WTC11 (cell line): ENCODE results near the gene MPHOSPH10. TPM values are rescaled to one million over a fixed set of nuclear protein-coding genes. Genes with fewer than 3 reads are reported as not detected.

Source experiments
- ATAC-seq: fragments of 200-7000 bp; cut with Tn5 transposase; 2 replicates; pipeline ENCODE4 v1.10.0; 2021; ENCODE audit warnings: mild to moderate bottlenecking, moderate library complexity
- CTCF ChIA-PET: fragments of 300-600 bp; sonication (Branson Sonifier 250); formaldehyde crosslinking; loops from one replicate; lab custom pipeline; 2021; ENCODE audit warnings: antibody characterized with exemption; lab: Charles Lee
- POLR2A ChIA-PET: fragments of 350-600 bp; sonication (Branson Sonifier 250); formaldehyde crosslinking; loops from one replicate; lab custom pipeline; 2021; ENCODE audit warnings: antibody characterized with exemption; lab: Charles Lee
- DNase-seq: peaks from one replicate; pipeline ENCODE4 v3.0.0; 2021; ENCODE audit warnings: low spot score
- H3K27ac Mint-ChIP-seq: 2 replicates; pipeline ENCODE4 v1.8.0; 2021; ENCODE audit warnings: mixed read lengths
- H3K27me3 Mint-ChIP-seq: 2 replicates; pipeline ENCODE4 v1.8.0; 2021; ENCODE audit warnings: low read depth, mild to moderate bottlenecking, moderate library complexity, mixed read lengths
- H3K36me3 Mint-ChIP-seq: 2 replicates; pipeline ENCODE4 v1.8.0; 2021; ENCODE audit warnings: mixed read lengths
- H3K4me1 Mint-ChIP-seq: 2 replicates; pipeline ENCODE4 v1.8.0; 2022; ENCODE audit warnings: mixed read lengths
- H3K4me3 Mint-ChIP-seq: 2 replicates; pipeline ENCODE4 v1.8.0; 2021; ENCODE audit warnings: mild to moderate bottlenecking, moderate library complexity, mixed read lengths
- H3K9me3 Mint-ChIP-seq: 2 replicates; pipeline ENCODE4 v1.8.0; 2021; ENCODE audit warnings: mixed read lengths
- CREB1 ChIP-seq: sonication (generic); formaldehyde crosslinking; IDR thresholded peaks from 2 replicates; pipeline ENCODE4 v1.8.0; 2023; ENCODE audit warnings: mild to moderate bottlenecking, missing genetic modification reagents
- FOXK1 ChIP-seq: sonication (generic); formaldehyde crosslinking; IDR thresholded peaks from 2 replicates; pipeline ENCODE4 v1.8.0; 2022; ENCODE audit warnings: mild to moderate bottlenecking, moderate library complexity, missing genetic modification reagents
- HMGA2 ChIP-seq: fragments of 250-450 bp; sonication (Bioruptor Pico); IDR thresholded peaks from 2 replicates; pipeline ENCODE4 v1.4.0; 2021; ENCODE audit warnings: mild to moderate bottlenecking, moderate library complexity
- IRF2 ChIP-seq: sonication (generic); formaldehyde crosslinking; IDR thresholded peaks from 2 replicates; pipeline ENCODE4 v1.8.0; 2022; ENCODE audit warnings: low read depth, missing genetic modification reagents, borderline replicate concordance
- NFE2L1 ChIP-seq: sonication (generic); formaldehyde crosslinking; IDR thresholded peaks from 2 replicates; pipeline ENCODE4 v1.8.1; 2023; ENCODE audit warnings: missing genetic modification reagents
- PRRX2 ChIP-seq: fragments of 250-450 bp; sonication (Bioruptor Pico); IDR thresholded peaks from 2 replicates; pipeline ENCODE4 v1.8.0; 2021; ENCODE audit warnings: mild to moderate bottlenecking
- TCF7 ChIP-seq: sonication (generic); formaldehyde crosslinking; IDR thresholded peaks from 2 replicates; pipeline ENCODE4 v1.8.0; 2022; ENCODE audit warnings: mild to moderate bottlenecking, low read depth, missing genetic modification reagents, moderate library complexity
- TEAD4 ChIP-seq: sonication (generic); formaldehyde crosslinking; IDR thresholded peaks from 2 replicates; pipeline ENCODE4 v1.8.0; 2022; ENCODE audit warnings: mild to moderate bottlenecking, missing genetic modification reagents
- ZNF138 ChIP-seq: sonication (generic); formaldehyde crosslinking; conservative IDR thresholded peaks from 2 replicates; pipeline ENCODE4 v1.8.1; 2022; ENCODE audit warnings: mild to moderate bottlenecking, moderate library complexity, missing genetic modification reagents
- total RNA-seq: library from RNA; stranded (reverse); gene quantifications from 3 replicates; pipeline ENCODE4 v1.2.3, GENCODE V29; 2021
- TF ChIP-seq, protein P1 (sequence below): sonication (generic); formaldehyde crosslinking; conservative IDR thresholded peaks from 2 replicates; pipeline ENCODE4 v1.8.1; 2022; ENCODE audit warnings: mild to moderate bottlenecking, missing genetic modification reagents
- TF ChIP-seq, protein P2 (sequence below): fragments of 250-450 bp; sonication (Bioruptor Pico); IDR thresholded peaks from 2 replicates; pipeline ENCODE4 v1.9.0; 2021; ENCODE audit warnings: moderate library complexity, mild to moderate bottlenecking, inconsistent platforms, borderline replicate concordance
- TF ChIP-seq, protein P3 (sequence below): sonication (generic); formaldehyde crosslinking; conservative IDR thresholded peaks from 2 replicates; pipeline ENCODE4 v1.8.1; 2023; ENCODE audit warnings: mild to moderate bottlenecking, low read depth, missing genetic modification reagents, moderate library complexity
- TF ChIP-seq, protein P4 (sequence below): sonication (generic); formaldehyde crosslinking; IDR thresholded peaks from 2 replicates; pipeline ENCODE4 v1.8.0; 2022; ENCODE audit warnings: mild to moderate bottlenecking, missing genetic modification reagents
- TF ChIP-seq, protein P5 (sequence below): sonication (generic); formaldehyde crosslinking; IDR thresholded peaks from 2 replicates; pipeline ENCODE4 v1.8.0; 2022; ENCODE audit warnings: mild to moderate bottlenecking, missing genetic modification reagents
- TF ChIP-seq, protein P6 (sequence below): fragments of 250-450 bp; sonication (Bioruptor Pico); IDR thresholded peaks from 2 replicates; pipeline ENCODE4 v1.9.0; 2021; ENCODE audit warnings: mild to moderate bottlenecking
- TF ChIP-seq, protein P7 (sequence below): sonication (generic); formaldehyde crosslinking; IDR thresholded peaks from 2 replicates; pipeline ENCODE4 v1.8.1; 2023; ENCODE audit warnings: mild to moderate bottlenecking, missing genetic modification reagents
- TF ChIP-seq, protein P8 (sequence below): fragments of 250-450 bp; sonication (Bioruptor Pico); IDR thresholded peaks from 2 replicates; pipeline ENCODE4 v2.1.2; 2022; ENCODE audit warnings: mild to moderate bottlenecking, moderate library complexity
- TF ChIP-seq, protein P9 (sequence below): sonication (generic); formaldehyde crosslinking; IDR thresholded peaks from 2 replicates; pipeline ENCODE4 v1.8.1; 2023; ENCODE audit warnings: mild to moderate bottlenecking, missing genetic modification reagents, moderate library complexity
- TF ChIP-seq, protein P10 (sequence below): sonication (generic); formaldehyde crosslinking; IDR thresholded peaks from 2 replicates; pipeline ENCODE4 v1.8.1; 2022; ENCODE audit warnings: missing genetic modification reagents, borderline replicate concordance

Gene MPHOSPH10
- total RNA-seq, 1 experiment from 2014 or later = 36.6 TPM

DNA sequence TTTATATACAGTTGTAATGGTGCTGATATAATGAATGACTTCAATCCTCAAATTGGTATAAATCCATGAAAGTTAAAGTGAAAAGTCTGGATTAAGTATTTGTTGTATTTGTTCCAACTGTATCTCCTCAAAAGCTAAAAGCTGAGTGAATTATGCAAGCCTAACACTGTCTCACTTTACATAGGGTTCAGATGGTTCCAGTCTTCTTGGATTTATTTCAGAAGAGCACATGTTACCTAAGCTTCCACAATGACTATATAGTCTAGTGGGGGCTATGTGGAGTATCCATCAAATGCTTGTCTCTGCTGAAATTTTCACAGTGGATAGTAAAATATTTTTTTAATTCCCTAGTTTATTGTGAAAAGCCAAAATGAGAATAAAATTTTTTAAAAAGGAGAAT is 13.4 kb upstream of the MPHOSPH10 start:
- DNase-seq (no peak), ATAC-seq (no peak)
- TF ChIP-seq, protein P1, sequence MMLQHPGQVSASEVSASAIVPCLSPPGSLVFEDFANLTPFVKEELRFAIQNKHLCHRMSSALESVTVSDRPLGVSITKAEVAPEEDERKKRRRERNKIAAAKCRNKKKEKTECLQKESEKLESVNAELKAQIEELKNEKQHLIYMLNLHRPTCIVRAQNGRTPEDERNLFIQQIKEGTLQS = no peak
- TF ChIP-seq NFE2L1 (CRISPR knock-in tag) = no peak
- TF ChIP-seq, protein P2, sequence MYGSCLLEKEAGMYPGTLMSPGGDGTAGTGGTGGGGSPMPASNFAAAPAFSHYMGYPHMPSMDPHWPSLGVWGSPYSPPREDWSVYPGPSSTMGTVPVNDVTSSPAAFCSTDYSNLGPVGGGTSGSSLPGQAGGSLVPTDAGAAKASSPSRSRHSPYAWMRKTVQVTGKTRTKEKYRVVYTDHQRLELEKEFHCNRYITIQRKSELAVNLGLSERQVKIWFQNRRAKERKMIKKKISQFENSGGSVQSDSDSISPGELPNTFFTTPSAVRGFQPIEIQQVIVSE (CRISPR knock-in tag) = no peak
- TF ChIP-seq, protein P3, sequence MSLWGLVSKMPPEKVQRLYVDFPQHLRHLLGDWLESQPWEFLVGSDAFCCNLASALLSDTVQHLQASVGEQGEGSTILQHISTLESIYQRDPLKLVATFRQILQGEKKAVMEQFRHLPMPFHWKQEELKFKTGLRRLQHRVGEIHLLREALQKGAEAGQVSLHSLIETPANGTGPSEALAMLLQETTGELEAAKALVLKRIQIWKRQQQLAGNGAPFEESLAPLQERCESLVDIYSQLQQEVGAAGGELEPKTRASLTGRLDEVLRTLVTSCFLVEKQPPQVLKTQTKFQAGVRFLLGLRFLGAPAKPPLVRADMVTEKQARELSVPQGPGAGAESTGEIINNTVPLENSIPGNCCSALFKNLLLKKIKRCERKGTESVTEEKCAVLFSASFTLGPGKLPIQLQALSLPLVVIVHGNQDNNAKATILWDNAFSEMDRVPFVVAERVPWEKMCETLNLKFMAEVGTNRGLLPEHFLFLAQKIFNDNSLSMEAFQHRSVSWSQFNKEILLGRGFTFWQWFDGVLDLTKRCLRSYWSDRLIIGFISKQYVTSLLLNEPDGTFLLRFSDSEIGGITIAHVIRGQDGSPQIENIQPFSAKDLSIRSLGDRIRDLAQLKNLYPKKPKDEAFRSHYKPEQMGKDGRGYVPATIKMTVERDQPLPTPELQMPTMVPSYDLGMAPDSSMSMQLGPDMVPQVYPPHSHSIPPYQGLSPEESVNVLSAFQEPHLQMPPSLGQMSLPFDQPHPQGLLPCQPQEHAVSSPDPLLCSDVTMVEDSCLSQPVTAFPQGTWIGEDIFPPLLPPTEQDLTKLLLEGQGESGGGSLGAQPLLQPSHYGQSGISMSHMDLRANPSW (CRISPR knock-in tag) = no peak
- TF ChIP-seq, protein P4, sequence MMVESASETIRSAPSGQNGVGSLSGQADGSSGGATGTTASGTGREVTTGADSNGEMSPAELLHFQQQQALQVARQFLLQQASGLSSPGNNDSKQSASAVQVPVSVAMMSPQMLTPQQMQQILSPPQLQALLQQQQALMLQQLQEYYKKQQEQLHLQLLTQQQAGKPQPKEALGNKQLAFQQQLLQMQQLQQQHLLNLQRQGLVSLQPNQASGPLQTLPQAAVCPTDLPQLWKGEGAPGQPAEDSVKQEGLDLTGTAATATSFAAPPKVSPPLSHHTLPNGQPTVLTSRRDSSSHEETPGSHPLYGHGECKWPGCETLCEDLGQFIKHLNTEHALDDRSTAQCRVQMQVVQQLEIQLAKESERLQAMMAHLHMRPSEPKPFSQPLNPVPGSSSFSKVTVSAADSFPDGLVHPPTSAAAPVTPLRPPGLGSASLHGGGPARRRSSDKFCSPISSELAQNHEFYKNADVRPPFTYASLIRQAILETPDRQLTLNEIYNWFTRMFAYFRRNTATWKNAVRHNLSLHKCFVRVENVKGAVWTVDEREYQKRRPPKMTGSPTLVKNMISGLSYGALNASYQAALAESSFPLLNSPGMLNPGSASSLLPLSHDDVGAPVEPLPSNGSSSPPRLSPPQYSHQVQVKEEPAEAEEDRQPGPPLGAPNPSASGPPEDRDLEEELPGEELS = no peak
- TF ChIP-seq, protein P5, sequence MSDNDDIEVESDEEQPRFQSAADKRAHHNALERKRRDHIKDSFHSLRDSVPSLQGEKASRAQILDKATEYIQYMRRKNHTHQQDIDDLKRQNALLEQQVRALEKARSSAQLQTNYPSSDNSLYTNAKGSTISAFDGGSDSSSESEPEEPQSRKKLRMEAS = no peak
- TF ChIP-seq, protein P6, sequence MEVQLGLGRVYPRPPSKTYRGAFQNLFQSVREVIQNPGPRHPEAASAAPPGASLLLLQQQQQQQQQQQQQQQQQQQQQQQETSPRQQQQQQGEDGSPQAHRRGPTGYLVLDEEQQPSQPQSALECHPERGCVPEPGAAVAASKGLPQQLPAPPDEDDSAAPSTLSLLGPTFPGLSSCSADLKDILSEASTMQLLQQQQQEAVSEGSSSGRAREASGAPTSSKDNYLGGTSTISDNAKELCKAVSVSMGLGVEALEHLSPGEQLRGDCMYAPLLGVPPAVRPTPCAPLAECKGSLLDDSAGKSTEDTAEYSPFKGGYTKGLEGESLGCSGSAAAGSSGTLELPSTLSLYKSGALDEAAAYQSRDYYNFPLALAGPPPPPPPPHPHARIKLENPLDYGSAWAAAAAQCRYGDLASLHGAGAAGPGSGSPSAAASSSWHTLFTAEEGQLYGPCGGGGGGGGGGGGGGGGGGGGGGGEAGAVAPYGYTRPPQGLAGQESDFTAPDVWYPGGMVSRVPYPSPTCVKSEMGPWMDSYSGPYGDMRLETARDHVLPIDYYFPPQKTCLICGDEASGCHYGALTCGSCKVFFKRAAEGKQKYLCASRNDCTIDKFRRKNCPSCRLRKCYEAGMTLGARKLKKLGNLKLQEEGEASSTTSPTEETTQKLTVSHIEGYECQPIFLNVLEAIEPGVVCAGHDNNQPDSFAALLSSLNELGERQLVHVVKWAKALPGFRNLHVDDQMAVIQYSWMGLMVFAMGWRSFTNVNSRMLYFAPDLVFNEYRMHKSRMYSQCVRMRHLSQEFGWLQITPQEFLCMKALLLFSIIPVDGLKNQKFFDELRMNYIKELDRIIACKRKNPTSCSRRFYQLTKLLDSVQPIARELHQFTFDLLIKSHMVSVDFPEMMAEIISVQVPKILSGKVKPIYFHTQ (CRISPR knock-in tag) = no peak
- TF ChIP-seq PRRX2 (CRISPR knock-in tag) = no peak
- no peak for TF ChIP-seq CREB1 (CRISPR knock-in tag)
- TF ChIP-seq IRF2 (CRISPR knock-in tag) = no peak
- no peak for TF ChIP-seq ZNF138
- TF ChIP-seq, protein P7, sequence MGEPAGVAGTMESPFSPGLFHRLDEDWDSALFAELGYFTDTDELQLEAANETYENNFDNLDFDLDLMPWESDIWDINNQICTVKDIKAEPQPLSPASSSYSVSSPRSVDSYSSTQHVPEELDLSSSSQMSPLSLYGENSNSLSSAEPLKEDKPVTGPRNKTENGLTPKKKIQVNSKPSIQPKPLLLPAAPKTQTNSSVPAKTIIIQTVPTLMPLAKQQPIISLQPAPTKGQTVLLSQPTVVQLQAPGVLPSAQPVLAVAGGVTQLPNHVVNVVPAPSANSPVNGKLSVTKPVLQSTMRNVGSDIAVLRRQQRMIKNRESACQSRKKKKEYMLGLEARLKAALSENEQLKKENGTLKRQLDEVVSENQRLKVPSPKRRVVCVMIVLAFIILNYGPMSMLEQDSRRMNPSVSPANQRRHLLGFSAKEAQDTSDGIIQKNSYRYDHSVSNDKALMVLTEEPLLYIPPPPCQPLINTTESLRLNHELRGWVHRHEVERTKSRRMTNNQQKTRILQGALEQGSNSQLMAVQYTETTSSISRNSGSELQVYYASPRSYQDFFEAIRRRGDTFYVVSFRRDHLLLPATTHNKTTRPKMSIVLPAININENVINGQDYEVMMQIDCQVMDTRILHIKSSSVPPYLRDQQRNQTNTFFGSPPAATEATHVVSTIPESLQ = no peak
- TF ChIP-seq HMGA2 (CRISPR knock-in tag) = no peak
- no peak overlapping the region for H3K4me3 Mint-ChIP-seq
- peaks cover 33% of the 10 kb centered on the region for H3K36me3 Mint-ChIP-seq
- H3K27me3 Mint-ChIP-seq = no peaks in the 10 kb centered on the region
- H3K27ac Mint-ChIP-seq = no peak overlapping the region
- POLR2A ChIA-PET = no interaction called here
- H3K4me1 Mint-ChIP-seq = no peaks in the 10 kb centered on the region
- H3K9me3 Mint-ChIP-seq = no peaks in the 10 kb centered on the region
- CTCF ChIA-PET = interaction anchor here (1.0 to 1.2 kb wide), 2 partner anchors 47 to 116 kb away, joined by 3 read pairs; no protein-coding TSS in a partner anchor

DNA sequence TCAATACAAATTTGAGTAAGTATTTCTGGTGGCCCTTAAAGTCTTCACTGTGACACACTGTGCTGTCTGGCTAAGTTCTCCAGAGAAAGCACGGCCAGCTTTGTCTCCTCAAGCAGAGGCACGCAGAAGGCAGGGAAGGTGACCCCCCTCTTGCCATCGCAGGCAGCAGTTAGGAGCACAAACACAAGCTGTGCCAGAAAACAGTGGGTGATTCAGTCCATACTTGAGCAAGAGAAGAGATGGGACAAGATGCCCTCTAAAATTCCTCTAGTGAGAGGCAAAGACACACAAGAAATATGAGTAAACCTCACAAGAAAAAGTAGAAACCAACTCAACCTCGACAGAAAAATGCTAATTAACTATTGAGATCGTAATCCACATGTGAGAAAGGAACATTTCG is 10.2 kb upstream of the MPHOSPH10 start:
- Mint-ChIP-seq H3K27ac (peak overlapping the region; percentile 72; the same call in 1 of the 2 replicates), H3K4me1 (no peaks in the 10 kb centered on the region), H3K9me3 (peaks cover 5% of the 10 kb centered on the region; the same call in 1 of the 2 replicates), H3K36me3 (peaks cover 33% of the 10 kb centered on the region), H3K4me3 (no peak overlapping the region), H3K27me3 (no peaks in the 10 kb centered on the region)
- ChIA-PET CTCF (interaction anchor here (1.5 kb wide), 1 partner anchor 119 kb away, joined by 4 read pairs; no protein-coding TSS in a partner anchor), POLR2A (no interaction called here)
- DNase-seq (no peak), ATAC-seq (no peak)
- no peak for TF ChIP-seq TCF7 (CRISPR knock-in tag)
- TF ChIP-seq FOXK1 (CRISPR knock-in tag) = no peak
- no peak for TF ChIP-seq NFE2L1 (CRISPR knock-in tag)
- TF ChIP-seq, protein P8, sequence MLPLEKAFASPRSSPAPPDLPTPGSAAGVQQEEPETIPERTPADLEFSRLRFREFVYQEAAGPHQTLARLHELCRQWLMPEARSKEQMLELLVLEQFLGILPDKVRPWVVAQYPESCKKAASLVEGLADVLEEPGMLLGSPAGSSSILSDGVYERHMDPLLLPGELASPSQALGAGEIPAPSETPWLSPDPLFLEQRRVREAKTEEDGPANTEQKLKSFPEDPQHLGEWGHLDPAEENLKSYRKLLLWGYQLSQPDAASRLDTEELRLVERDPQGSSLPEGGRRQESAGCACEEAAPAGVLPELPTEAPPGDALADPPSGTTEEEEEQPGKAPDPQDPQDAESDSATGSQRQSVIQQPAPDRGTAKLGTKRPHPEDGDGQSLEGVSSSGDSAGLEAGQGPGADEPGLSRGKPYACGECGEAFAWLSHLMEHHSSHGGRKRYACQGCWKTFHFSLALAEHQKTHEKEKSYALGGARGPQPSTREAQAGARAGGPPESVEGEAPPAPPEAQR = no peak
- TF ChIP-seq, protein P9, sequence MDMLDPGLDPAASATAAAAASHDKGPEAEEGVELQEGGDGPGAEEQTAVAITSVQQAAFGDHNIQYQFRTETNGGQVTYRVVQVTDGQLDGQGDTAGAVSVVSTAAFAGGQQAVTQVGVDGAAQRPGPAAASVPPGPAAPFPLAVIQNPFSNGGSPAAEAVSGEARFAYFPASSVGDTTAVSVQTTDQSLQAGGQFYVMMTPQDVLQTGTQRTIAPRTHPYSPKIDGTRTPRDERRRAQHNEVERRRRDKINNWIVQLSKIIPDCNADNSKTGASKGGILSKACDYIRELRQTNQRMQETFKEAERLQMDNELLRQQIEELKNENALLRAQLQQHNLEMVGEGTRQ (CRISPR knock-in tag) = no peak
- no peak for TF ChIP-seq TEAD4
- TF ChIP-seq, protein P10, sequence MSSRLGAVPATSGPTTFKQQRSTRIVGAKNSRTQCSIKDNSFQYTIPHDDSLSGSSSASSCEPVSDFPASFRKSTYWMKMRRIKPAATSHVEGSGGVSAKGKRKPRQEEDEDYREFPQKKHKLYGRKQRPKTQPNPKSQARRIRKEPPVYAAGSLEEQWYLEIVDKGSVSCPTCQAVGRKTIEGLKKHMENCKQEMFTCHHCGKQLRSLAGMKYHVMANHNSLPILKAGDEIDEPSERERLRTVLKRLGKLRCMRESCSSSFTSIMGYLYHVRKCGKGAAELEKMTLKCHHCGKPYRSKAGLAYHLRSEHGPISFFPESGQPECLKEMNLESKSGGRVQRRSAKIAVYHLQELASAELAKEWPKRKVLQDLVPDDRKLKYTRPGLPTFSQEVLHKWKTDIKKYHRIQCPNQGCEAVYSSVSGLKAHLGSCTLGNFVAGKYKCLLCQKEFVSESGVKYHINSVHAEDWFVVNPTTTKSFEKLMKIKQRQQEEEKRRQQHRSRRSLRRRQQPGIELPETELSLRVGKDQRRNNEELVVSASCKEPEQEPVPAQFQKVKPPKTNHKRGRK = no peak
- TF ChIP-seq, protein P1 = no peak
